NCI-H1930 (cell line): Measurements from ENCODE around the gene LITAFD.

Source experiments
- DNase-seq, 2 experiments: peaks; one replicate each; lab custom pipeline; 2025; lab: John Stamatoyannopoulos, UW

The LITAFD gene

GRCh38 chr16:8920645-8921346 lies 38.6 kb downstream of the LITAFD start:
- no peak for DNase-seq

DNA sequence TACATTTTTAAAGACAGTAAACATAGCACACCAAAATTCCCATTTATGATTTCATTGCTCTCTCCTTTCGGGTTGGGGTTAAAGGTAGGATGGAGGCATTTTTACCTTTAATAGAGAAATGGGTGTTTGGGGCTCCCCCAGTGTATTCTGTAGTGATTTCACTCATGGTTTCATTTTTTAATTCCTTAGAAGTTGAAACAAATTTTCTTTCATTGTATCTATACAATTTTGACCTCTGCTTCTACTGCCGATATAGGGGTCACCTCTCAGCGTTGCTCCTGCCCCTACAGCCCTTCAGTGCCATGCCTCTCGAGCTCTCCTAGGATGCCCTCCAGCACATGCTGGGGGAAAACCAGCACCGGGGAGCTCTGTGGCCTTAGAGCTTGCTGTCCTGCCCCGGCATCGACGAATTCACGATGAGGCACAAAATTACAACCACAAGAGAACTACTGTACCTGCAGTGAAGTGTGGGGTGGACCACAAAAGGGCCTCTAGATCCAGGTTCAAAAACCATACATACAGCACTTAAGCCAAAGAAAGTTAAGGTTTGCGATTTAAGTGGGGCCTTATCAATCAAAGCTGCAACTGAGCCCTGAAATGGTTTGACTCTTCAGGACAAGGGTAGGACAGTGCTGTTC lies 39.3 kb downstream of the LITAFD start:
- DNase-seq, result no peak

- DNase-seq, result no peak
These were observed 41.0 kb downstream of the LITAFD start for GRCh38 chr16:8923199-8923598.

DNA sequence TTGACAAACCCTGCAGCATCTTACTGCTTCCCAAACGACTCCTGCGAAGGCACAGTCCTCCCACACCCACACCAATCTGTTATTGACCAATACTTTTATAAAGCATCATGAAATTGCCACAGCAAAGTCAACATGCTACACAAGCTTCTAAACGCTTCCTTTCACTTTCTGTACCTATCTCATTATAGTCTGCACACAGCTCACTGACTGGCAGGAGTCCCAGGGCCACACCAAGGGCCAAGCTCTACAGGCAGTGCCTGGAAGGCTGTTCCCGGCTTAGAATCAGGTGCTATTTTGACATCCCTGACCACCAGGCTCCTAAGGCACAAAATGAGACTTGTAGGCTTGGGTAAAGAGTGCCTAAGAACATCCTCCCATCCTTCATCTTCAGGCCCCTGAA lies 42.1 kb downstream of the LITAFD start:
- DNase-seq, result no peak

DNA sequence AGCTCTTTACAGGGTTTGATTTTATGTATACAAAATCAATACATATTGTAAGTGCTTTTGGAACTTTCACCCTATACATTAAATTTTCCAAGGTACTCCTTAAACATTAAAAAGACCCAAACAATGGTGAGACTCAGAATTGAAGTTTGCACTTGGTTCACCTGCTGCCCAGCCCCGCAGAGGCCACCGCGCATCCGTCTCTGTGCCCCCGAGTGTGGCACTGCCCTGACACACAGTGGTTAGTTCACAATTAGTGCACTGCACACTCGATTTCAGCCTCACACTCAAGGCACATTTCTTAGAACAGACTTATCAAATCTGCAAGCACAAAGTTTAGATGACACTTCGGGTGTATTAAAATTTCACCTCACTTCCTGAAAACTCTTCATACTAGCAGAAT lies 43.3 kb downstream of the LITAFD start:
- DNase-seq, result no peak

DNA sequence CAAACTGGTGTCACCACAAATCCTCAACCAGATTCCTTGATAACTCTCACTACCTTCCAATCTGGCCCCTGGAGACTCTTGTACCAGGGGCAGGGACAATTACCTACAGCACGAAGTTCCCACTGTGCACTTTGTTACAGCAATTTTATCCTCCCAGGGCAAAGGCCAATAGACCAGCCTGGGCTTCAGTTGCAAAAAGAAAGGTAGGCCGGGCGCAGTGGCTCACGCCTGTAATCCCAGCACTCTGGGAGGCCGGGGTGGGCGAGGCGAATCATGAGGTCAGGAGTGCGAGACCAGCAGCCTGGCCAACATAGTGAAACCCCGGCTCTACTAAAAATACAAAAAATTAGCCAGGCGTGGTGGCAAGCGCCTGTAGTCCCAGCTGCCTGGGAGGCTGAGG lies 44.7 kb downstream of the LITAFD start:
- no peak for DNase-seq

DNA sequence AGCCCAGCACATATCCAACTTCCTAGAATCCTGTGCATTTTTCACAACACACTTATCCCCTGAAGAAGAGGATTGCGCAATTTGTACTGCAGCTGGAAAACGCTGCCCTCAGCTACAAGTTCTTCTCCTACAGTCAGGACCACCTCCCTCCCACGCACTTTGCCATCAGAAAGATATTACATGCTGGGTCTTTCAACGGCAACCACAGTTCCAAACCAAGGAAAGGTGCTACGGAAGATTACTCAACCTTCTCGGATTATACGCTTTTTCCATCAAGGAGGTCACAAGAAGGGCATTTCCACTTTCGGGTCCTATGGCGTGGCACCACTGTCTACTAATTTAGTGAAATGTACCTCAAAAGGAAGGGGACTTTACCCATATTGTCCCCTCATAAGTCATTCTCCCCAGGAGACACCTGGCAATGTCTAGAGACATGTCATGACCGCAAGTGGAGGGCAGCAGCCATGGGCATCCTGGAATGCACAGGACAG lies 46.4 kb downstream of the LITAFD start:
- DNase-seq, result no peak

- no peak for DNase-seq
These were observed 47.1 kb downstream of the LITAFD start for GRCh38 chr16:8929086-8929748.

- no peak for DNase-seq
These were observed 49.7 kb downstream of the LITAFD start for GRCh38 chr16:8931859-8932258.

GRCh38 chr16:8934601-8935000 lies 52.5 kb downstream of the LITAFD start:
- DNase-seq, result no peak
